Neural progenitor cell (in vitro differentiated cells): ENCODE results near the gene KIRREL3. TPM values are rescaled to one million over a fixed set of nuclear protein-coding genes. Genes with fewer than 3 reads are reported as not detected.
"Not testable (repeated sequence)": the region's sequence is repeated elsewhere in the genome, so short reads cannot be mapped to it uniquely, and the experiment has no call there.

Experiments
- DNase-seq: peaks from one replicate; pipeline ENCODE4 v3.0.0-alpha.2; 2016; ENCODE audit warnings: low spot score
- H2AFZ ChIP-seq: fragments of 200-600 bp; sonication (generic); replicated peaks from 2 replicates; pipeline ENCODE4 v1.6.1; 2016; ENCODE audit warnings: antibody characterized with exemption
- H3F3A ChIP-seq: fragments of 200-600 bp; sonication (generic); 2 replicates; pipeline ENCODE4 v1.6.1; 2016; ENCODE audit warnings: antibody characterized with exemption, low read depth
- H3K27ac ChIP-seq: fragments of 200-600 bp; sonication (generic); 2 replicates; pipeline ENCODE4 v1.5.1; 2016; ENCODE audit warnings: mild to moderate bottlenecking
- H3K27me3 ChIP-seq: fragments of 200-600 bp; sonication (generic); 2 replicates; pipeline ENCODE4 v1.6.1; 2016; ENCODE audit warnings: mild to moderate bottlenecking, moderate library complexity
- H3K36me3 ChIP-seq: fragments of 200-600 bp; sonication (generic); 2 replicates; pipeline ENCODE4 v1.5.1; 2016
- H3K4me1 ChIP-seq: fragments of 200-600 bp; sonication (generic); 2 replicates; pipeline ENCODE4 v1.6.1; 2016; ENCODE audit warnings: mixed run types
- H3K4me2 ChIP-seq: fragments of 200-600 bp; sonication (generic); 2 replicates; pipeline ENCODE4 v1.6.1; 2016
- H3K4me3 ChIP-seq: fragments of 200-600 bp; sonication (generic); 2 replicates; pipeline ENCODE4 v1.5.1; 2016
- H3K79me2 ChIP-seq: fragments of 200-600 bp; sonication (generic); 2 replicates; pipeline ENCODE4 v1.6.1; 2016; ENCODE audit warnings: low read depth
- H3K9ac ChIP-seq: fragments of 200-600 bp; sonication (generic); 2 replicates; pipeline ENCODE4 v1.6.1; 2016
- H3K9me3 ChIP-seq: fragments of 200-600 bp; sonication (generic); 2 replicates; pipeline ENCODE4 v1.5.1; 2016; ENCODE audit warnings: low read depth
- H4K20me1 ChIP-seq: fragments of 200-600 bp; sonication (generic); 2 replicates; pipeline ENCODE4 v1.6.1; 2016; ENCODE audit warnings: low read depth
- H3K27ac Mint-ChIP-seq: 3 replicates; pipeline ENCODE4 v1.8.0; 2021; ENCODE audit warnings: mixed read lengths
- H3K27me3 Mint-ChIP-seq: 2 replicates; pipeline ENCODE4 v1.8.0; 2022; ENCODE audit warnings: low read depth, mild to moderate bottlenecking, inconsistent platforms, moderate library complexity, mixed read lengths; ENCODE audit not compliant: insufficient read depth
- H3K36me3 Mint-ChIP-seq: 3 replicates; pipeline ENCODE4 v1.8.0; 2021; ENCODE audit warnings: mixed read lengths
- H3K4me1 Mint-ChIP-seq: 3 replicates; pipeline ENCODE4 v1.8.0; 2021; ENCODE audit warnings: mixed read lengths
- H3K4me3 Mint-ChIP-seq: 3 replicates; pipeline ENCODE4 v1.8.0; 2021; ENCODE audit warnings: mild to moderate bottlenecking, moderate library complexity, mixed read lengths
- H3K9me3 Mint-ChIP-seq: 3 replicates; pipeline ENCODE4 v1.8.0; 2020; ENCODE audit warnings: mixed read lengths
- CTCF ChIP-seq: fragments of 200-600 bp; sonication (generic); IDR thresholded peaks from 2 replicates; pipeline ENCODE4 v1.5.1; 2017; ENCODE audit warnings: antibody characterized with exemption, mild to moderate bottlenecking
- EZH2 ChIP-seq: fragments of 200-600 bp; sonication (generic); IDR thresholded peaks from 2 replicates; pipeline ENCODE4 v1.6.1; 2017; ENCODE audit warnings: antibody characterized with exemption, mild to moderate bottlenecking, moderate library complexity
- EZH2phosphoT487 ChIP-seq: fragments of 200-600 bp; sonication (generic); IDR thresholded peaks from 2 replicates; pipeline ENCODE4 v1.6.1; 2017; ENCODE audit warnings: antibody characterized with exemption
- total RNA-seq: library from RNA; depleted of rRNA; stranded (reverse); fragments of >200 nt; gene quantifications from 2 replicates; pipeline ENCODE4 v1.2.3, GENCODE V29; 2015; ENCODE audit warnings: low replicate concordance

KIRREL3 gene
- total RNA-seq, 1 donor from 2014 or later: 1.1 TPM

GRCh38 chr11:126380909-126381308 lies 619.7 kb downstream of the KIRREL3 start:
- no peaks in the 10 kb centered on the region for H3K9me3 Mint-ChIP-seq
- no peak overlapping the region for H3K4me3 Mint-ChIP-seq
- Histone ChIP-seq H3K79me2 (peaks cover 13% of the 10 kb centered on the region), H3F3A (no peaks in the 10 kb centered on the region), H2AFZ (no peak overlapping the region), H3K9me3 (no peaks in the 10 kb centered on the region), H3K36me3 (no peaks in the 10 kb centered on the region), H3K27me3 (no peaks in the 10 kb centered on the region), H3K4me2 (no peak overlapping the region), H3K9ac (no peak overlapping the region), H4K20me1 (no peaks in the 10 kb centered on the region), H3K27ac (no peak overlapping the region), H3K4me1 (no peaks in the 10 kb centered on the region), H3K4me3 (no peak overlapping the region)
- H3K4me1 Mint-ChIP-seq: peaks cover under 1% of the 10 kb centered on the region
- H3K27me3 Mint-ChIP-seq: no peaks in the 10 kb centered on the region
- no peak for DNase-seq
- peaks cover 3% of the 10 kb centered on the region for H3K36me3 Mint-ChIP-seq
- TF ChIP-seq EZH2phosphoT487 (no peak), CTCF (no peak), EZH2 (no peak)
- H3K27ac Mint-ChIP-seq: no peak overlapping the region

DNA sequence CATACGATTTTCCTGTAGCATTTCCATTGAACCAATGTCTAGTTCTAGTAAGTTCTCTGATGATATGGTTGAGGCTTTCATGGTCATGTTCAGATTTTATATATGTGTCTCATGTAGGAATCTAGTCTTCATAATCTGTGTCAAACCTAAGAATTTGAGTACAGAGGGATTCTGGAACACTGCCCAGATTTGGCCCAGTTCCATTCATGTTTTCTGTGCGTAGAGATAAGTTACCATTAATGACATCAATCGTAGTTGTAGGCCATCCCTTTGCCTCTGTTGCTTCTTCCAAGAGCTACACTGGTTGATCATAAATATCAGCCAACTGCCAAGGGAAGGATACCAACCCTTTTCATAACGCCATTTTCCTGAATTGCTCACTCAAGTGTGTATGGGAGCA lies 621.8 kb downstream of the KIRREL3 start:
- Histone ChIP-seq H3K36me3 (no peaks in the 10 kb centered on the region), H3K27me3 (no peaks in the 10 kb centered on the region), H2AFZ (no peak overlapping the region), H3K4me1 (no peaks in the 10 kb centered on the region), H3K9me3 (no peaks in the 10 kb centered on the region), H3F3A (no peaks in the 10 kb centered on the region), H4K20me1 (no peaks in the 10 kb centered on the region), H3K79me2 (peaks cover 13% of the 10 kb centered on the region), H3K4me2 (no peak overlapping the region), H3K4me3 (no peak overlapping the region), H3K9ac (no peak overlapping the region), H3K27ac (no peak overlapping the region)
- Mint-ChIP-seq H3K27ac (no peak overlapping the region), H3K4me3 (no peak overlapping the region), H3K27me3 (no peaks in the 10 kb centered on the region), H3K9me3 (no peaks in the 10 kb centered on the region), H3K4me1 (peaks cover 1% of the 10 kb centered on the region), H3K36me3 (peaks cover 3% of the 10 kb centered on the region)
- no peak for DNase-seq
- no peak for TF ChIP-seq EZH2
- no peak for TF ChIP-seq CTCF
- TF ChIP-seq EZH2phosphoT487: no peak

DNA sequence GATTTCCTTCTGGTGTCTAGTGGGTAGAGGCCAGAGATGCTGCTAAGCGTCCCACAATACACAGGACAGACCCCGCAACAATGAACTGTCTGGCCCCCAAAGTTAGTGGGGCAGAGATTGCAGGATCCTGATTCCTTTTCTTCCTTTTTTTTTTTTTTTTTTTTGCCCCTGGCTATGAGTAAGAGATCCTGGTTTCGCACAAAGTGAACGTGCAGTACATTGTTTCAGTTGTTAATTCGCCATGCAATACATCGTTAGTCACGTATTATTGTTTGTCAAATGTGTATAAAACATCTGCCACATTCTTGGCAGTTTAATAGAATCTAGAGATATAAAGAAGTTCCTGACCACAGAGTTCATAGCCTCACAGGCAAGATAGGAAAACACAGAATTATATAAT lies 624.8 kb downstream of the KIRREL3 start:
- no peak overlapping the region for H3K27ac Mint-ChIP-seq
- no peak overlapping the region for H3K4me2 ChIP-seq
- H2AFZ ChIP-seq: no peak overlapping the region
- peaks cover 6% of the 10 kb centered on the region for H3K36me3 Mint-ChIP-seq
- H3K9me3 Mint-ChIP-seq: no peaks in the 10 kb centered on the region
- no peak overlapping the region for H3K9ac ChIP-seq
- no peaks in the 10 kb centered on the region for H3K4me1 ChIP-seq
- H3K4me3 ChIP-seq: no peak overlapping the region
- H3K4me1 Mint-ChIP-seq: peaks cover 8% of the 10 kb centered on the region
- H3K27me3 Mint-ChIP-seq: no peaks in the 10 kb centered on the region
- H3K36me3 ChIP-seq: no peaks in the 10 kb centered on the region
- no peak for TF ChIP-seq EZH2phosphoT487
- TF ChIP-seq CTCF: no peak
- no peak for TF ChIP-seq EZH2
- no peaks in the 10 kb centered on the region for H3K9me3 ChIP-seq
- no peak for DNase-seq
- H3K27ac ChIP-seq: no peak overlapping the region
- H3K79me2 ChIP-seq: peaks cover 27% of the 10 kb centered on the region
- H4K20me1 ChIP-seq: no peaks in the 10 kb centered on the region
- no peak overlapping the region for H3K4me3 Mint-ChIP-seq
- no peaks in the 10 kb centered on the region for H3F3A ChIP-seq
- H3K27me3 ChIP-seq: no peaks in the 10 kb centered on the region

- DNase-seq, H4K20me1 ChIP-seq, H3K27ac ChIP-seq, H3K4me1 Mint-ChIP-seq, H3K36me3 Mint-ChIP-seq, H3K27me3 Mint-ChIP-seq, H3K9me3 Mint-ChIP-seq, H3K4me1 ChIP-seq, H3K4me3 Mint-ChIP-seq, H3K36me3 ChIP-seq, H3K27me3 ChIP-seq, H3K4me3 ChIP-seq, H3K4me2 ChIP-seq, H3K9me3 ChIP-seq, H3F3A ChIP-seq, H2AFZ ChIP-seq, H3K9ac ChIP-seq: not testable (repeated sequence)
- H3K27ac Mint-ChIP-seq: peak overlapping the region; percentile 86
- peaks cover 37% of the 10 kb centered on the region for H3K79me2 ChIP-seq
Measured at GRCh38 chr11:126374562-126375300, 625.8 kb downstream of the KIRREL3 start.

DNA sequence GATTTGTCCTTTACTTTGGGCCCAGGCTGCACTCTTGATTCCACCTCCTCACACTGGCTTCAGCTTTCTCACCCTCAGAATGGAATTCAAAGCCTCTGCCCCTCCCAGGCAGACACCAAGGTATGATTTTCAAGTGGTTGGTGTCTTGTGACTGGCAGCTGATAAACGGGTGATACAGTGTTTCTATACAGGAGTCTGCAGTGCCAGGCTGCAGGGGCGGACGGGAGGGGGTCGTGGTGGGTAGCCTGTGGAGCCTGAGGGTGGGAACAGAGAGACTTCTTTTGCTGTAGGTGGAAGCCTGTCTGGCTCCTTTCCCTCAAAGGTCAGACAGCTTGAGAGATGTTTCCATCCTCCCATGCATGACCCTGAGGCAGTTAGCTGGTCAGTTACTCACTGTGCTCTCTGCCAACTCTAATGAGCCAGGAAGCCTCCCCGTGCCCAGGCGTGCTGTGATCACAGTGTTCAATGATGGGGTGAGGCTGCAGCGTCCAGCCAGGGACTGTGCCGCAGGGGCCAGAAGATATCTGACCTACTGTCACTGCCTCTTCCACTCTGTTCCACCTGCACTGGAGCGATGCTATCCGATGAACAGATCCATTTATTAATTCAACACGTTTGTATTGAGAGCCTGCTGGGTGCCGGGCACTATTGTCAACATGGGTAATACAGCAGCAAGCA lies 627.0 kb downstream of the KIRREL3 start:
- not testable (repeated sequence) for H4K20me1 ChIP-seq, DNase-seq

More for the DNA sequence above, 627.0 kb downstream of the KIRREL3 start:
- not testable (repeated sequence) for H3K4me1 ChIP-seq, H3F3A ChIP-seq, H3K9me3 ChIP-seq, H3K4me3 Mint-ChIP-seq, H3K27me3 Mint-ChIP-seq, H2AFZ ChIP-seq, H3K4me3 ChIP-seq, H3K27ac ChIP-seq, H3K9me3 Mint-ChIP-seq, H3K36me3 ChIP-seq, H3K36me3 Mint-ChIP-seq, H3K4me2 ChIP-seq, H3K27ac Mint-ChIP-seq, H3K27me3 ChIP-seq, H3K9ac ChIP-seq
- H3K4me1 Mint-ChIP-seq: peaks cover 12% of the 10 kb centered on the region
- H3K79me2 ChIP-seq: peaks cover 40% of the 10 kb centered on the region
